Airway epithelial cell (primary cell): ENCODE results near the gene ERGIC2. TPM values are rescaled to one million over a fixed set of nuclear protein-coding genes. Genes with fewer than 3 reads are reported as not detected.

Source experiments
- total RNA-seq: library from RNA; depleted of rRNA; stranded (reverse); fragments of >200 nt; gene quantifications from 2 replicates; pipeline ENCODE4 v1.2.3, GENCODE V29; 2015

Gene ERGIC2, protein sequence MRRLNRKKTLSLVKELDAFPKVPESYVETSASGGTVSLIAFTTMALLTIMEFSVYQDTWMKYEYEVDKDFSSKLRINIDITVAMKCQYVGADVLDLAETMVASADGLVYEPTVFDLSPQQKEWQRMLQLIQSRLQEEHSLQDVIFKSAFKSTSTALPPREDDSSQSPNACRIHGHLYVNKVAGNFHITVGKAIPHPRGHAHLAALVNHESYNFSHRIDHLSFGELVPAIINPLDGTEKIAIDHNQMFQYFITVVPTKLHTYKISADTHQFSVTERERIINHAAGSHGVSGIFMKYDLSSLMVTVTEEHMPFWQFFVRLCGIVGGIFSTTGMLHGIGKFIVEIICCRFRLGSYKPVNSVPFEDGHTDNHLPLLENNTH
- total RNA-seq = 77.6 and 88.1 TPM in 2 replicates

DNA sequence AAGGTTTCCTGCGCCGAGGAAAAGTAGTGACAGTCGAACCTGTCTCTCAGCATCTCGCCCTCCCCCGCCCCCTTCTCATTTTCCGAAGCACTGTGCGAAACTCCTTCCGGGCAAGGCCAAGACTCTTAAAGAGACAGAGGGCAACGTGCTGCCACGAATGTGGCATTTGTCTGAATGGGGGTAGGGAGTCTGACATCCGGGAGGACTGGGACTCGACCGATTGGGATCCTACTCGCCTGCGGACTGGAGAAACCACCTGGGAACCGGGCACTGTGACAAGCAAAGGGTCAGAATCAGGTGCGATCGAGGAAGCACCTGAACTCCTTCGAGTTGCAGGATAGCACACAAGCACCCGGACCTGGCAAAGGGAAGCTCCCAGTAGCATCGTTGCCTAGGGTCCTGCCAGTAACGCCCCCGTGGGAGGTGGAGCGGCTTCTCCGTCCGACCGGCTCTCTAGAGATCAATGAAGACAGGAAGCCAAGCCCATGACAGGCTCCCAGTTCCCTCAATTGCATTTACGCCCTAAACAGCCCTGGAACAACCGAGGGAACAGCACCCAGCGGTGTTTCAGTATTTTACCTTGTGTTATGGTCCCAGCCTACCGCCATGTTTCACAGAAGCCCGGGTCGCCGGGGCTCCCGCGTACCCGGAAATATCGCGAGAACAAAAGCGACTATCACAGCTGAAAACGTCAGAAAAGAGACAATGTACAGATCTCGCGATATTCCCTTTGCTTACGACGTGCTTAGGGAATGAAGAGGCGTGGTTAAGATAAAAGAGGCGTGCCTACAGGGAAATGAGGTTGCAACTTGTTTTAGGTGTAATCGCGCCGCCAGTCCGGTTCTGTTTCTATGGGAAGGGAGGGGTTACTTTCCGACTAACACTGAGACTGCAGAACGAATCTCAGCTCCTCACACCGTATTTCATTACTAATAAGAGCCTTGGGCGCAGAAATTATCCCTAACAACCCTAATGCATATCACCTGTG, at the start of gene ERGIC2:
Gene ERGIC2 (minus strand): TSS at position 637 of the 988 bp plus-strand sequence. CDS start 9,539 bp downstream, outside the sequence.

Other genes with a start within 250 kb of the ERGIC2 start
- gene FAR2, start 231.9 kb downstream of the ERGIC2 start, total RNA-seq = 3.9 and 7.1 TPM in 2 replicates
- not detected in 2 replicates for gene OVCH1, start 116.5 kb upstream of the ERGIC2 start, total RNA-seq